Smooth muscle cell (in vitro differentiated cells): ENCODE measurements around the gene CNOT3. TPM values are rescaled to one million over a fixed set of nuclear protein-coding genes. Genes with fewer than 3 reads are reported as not detected.
A peak's percentile ranks its signal among the peaks of the same experiment; 100 is the strongest.

Experiments used
- DNase-seq: peaks from one replicate; lab custom pipeline; 2025; ENCODE audit not compliant: unreplicated experiment; lab: John Stamatoyannopoulos, UW
- H2AFZ ChIP-seq: fragments of 200-600 bp; sonication (generic); 2 replicates; pipeline ENCODE4 v1.6.0; 2016; ENCODE audit warnings: antibody characterized with exemption, low read depth, mild to moderate bottlenecking
- H3F3A ChIP-seq: fragments of 200-600 bp; sonication (generic); 2 replicates; pipeline ENCODE4 v1.6.0; 2017; ENCODE audit warnings: antibody characterized with exemption, low read depth
- H3K27ac ChIP-seq: fragments of 200-600 bp; sonication (generic); 2 replicates; pipeline ENCODE4 v1.5.1; 2016; ENCODE audit warnings: low read depth, mild to moderate bottlenecking
- H3K27me3 ChIP-seq: fragments of 200-600 bp; sonication (generic); 2 replicates; pipeline ENCODE4 v1.6.1; 2016; ENCODE audit warnings: low read depth, mild to moderate bottlenecking
- H3K36me3 ChIP-seq: fragments of 200-600 bp; sonication (generic); 2 replicates; pipeline ENCODE4 v1.5.1; 2016; ENCODE audit warnings: low read depth
- H3K4me1 ChIP-seq: fragments of 200-600 bp; sonication (generic); 2 replicates; pipeline ENCODE4 v1.5.1; 2016; ENCODE audit warnings: low read depth
- H3K4me2 ChIP-seq: fragments of 200-600 bp; sonication (generic); 2 replicates; pipeline ENCODE4 v1.6.0; 2016; ENCODE audit warnings: mild to moderate bottlenecking
- H3K4me3 ChIP-seq: fragments of 200-600 bp; sonication (generic); 2 replicates; pipeline ENCODE4 v1.5.1; 2016; ENCODE audit warnings: mild to moderate bottlenecking
- H3K79me2 ChIP-seq: fragments of 200-600 bp; sonication (generic); 2 replicates; pipeline ENCODE4 v1.6.0; 2016; ENCODE audit warnings: low read depth, mild to moderate bottlenecking
- H3K9ac ChIP-seq: fragments of 200-600 bp; sonication (generic); 2 replicates; pipeline ENCODE4 v1.6.0; 2016; ENCODE audit warnings: low read depth
- H3K9me3 ChIP-seq: fragments of 200-600 bp; sonication (generic); replicated peaks from 2 replicates; pipeline ENCODE4 v1.5.1; 2016; ENCODE audit warnings: low read depth
- H4K20me1 ChIP-seq: fragments of 200-600 bp; sonication (generic); 2 replicates; pipeline ENCODE4 v1.6.0; 2016; ENCODE audit warnings: low read depth
- WGBS: methylation state at CpG from one replicate; pipeline ENCODE4 v1.1.7; 2016; ENCODE audit warnings: low lambda C conversion rate; 5-methylcytosine and 5-hydroxymethylcytosine counted together
- polyA plus RNA-seq: library from polyadenylated mRNA; unstranded; fragments of >200 nt; fragmentation: Nextera tagmentation; extraction: Ambion mirVana; gene quantifications from 2 replicates; pipeline ENCODE4 v1.2.1, GENCODE V29; 2016
- total RNA-seq: library from RNA; depleted of rRNA; stranded (reverse); fragments of >200 nt; gene quantifications from 2 replicates; pipeline ENCODE4 v1.2.3, GENCODE V29; 2014
- TF ChIP-seq, protein P1 (sequence below): fragments of 200-600 bp; sonication (generic); IDR thresholded peaks from 2 replicates; pipeline ENCODE4 v1.5.1; 2017; ENCODE audit warnings: borderline replicate concordance, mild to moderate bottlenecking, antibody characterized with exemption; ENCODE audit not compliant: insufficient read depth, poor library complexity, severe bottlenecking

Gene CNOT3
- total and polyA plus RNA-seq, 2 experiments from 2014 or later: 12.4 to 31.4 TPM

DNA sequence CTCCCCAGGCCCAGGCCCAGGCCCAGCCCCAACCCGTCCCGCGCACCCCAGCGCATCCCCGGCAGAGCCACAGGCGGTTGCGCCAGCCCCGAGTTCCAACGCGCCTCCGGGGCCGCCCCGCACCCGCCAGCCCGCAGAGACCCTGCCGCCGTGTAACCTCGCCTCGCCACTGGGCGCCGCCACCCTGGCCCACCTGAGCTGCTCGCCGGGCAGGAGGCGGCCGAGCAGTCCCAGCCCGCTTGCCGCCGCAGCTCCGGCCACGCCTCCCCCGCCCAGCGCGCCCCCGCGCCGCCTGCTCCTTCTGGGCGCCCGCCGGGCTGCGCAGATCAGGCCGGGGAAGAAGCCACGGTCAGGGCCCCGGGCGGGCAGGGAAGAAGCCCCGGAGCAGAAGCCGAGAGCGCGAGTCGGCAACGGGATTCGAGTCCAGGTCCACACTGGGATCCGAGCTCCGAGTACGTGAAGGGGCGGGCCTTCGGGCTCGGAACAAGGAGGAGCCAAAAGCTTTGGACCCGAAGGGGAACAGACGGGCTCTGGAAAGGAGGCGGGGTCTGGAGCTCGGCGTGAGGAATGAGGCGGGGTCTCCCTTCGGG is 51.7 kb downstream of the CNOT3 start, which contains the start of gene MBOAT7:
TSS of gene MBOAT7 (minus strand) at position 436 of the 590 bp plus-strand sequence. CDS start 1,072 bp downstream, outside the sequence.
- H3K27ac ChIP-seq: peak within 1 kb of the TSS; percentile 98
- no peaks in the 10 kb centered on the region for H3K36me3 ChIP-seq
- H3K4me2 ChIP-seq: peak within 1 kb of the TSS; percentile 85
- H3K4me1 ChIP-seq: peaks cover 6% of the 10 kb centered on the region
- peaks cover 11% of the 10 kb centered on the region for H3F3A ChIP-seq
- H3K9me3 ChIP-seq: no peaks in the 10 kb centered on the region
- TF ChIP-seq, protein P1, sequence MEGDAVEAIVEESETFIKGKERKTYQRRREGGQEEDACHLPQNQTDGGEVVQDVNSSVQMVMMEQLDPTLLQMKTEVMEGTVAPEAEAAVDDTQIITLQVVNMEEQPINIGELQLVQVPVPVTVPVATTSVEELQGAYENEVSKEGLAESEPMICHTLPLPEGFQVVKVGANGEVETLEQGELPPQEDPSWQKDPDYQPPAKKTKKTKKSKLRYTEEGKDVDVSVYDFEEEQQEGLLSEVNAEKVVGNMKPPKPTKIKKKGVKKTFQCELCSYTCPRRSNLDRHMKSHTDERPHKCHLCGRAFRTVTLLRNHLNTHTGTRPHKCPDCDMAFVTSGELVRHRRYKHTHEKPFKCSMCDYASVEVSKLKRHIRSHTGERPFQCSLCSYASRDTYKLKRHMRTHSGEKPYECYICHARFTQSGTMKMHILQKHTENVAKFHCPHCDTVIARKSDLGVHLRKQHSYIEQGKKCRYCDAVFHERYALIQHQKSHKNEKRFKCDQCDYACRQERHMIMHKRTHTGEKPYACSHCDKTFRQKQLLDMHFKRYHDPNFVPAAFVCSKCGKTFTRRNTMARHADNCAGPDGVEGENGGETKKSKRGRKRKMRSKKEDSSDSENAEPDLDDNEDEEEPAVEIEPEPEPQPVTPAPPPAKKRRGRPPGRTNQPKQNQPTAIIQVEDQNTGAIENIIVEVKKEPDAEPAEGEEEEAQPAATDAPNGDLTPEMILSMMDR: no peak
- no peaks in the 10 kb centered on the region for H3K27me3 ChIP-seq
- peaks cover 16% of the 10 kb centered on the region for H4K20me1 ChIP-seq
- H3K9ac ChIP-seq: peak within 1 kb of the TSS; percentile 96
- WGBS: under 1% methylated on average over 53 of the region's 64 CpGs
- peak within 1 kb of the TSS; percentile 90 for H2AFZ ChIP-seq
- H3K4me3 ChIP-seq: peak within 1 kb of the TSS; percentile 90
- H3K79me2 ChIP-seq: peaks cover 37% of the 10 kb centered on the region
- no peak for DNase-seq

DNA sequence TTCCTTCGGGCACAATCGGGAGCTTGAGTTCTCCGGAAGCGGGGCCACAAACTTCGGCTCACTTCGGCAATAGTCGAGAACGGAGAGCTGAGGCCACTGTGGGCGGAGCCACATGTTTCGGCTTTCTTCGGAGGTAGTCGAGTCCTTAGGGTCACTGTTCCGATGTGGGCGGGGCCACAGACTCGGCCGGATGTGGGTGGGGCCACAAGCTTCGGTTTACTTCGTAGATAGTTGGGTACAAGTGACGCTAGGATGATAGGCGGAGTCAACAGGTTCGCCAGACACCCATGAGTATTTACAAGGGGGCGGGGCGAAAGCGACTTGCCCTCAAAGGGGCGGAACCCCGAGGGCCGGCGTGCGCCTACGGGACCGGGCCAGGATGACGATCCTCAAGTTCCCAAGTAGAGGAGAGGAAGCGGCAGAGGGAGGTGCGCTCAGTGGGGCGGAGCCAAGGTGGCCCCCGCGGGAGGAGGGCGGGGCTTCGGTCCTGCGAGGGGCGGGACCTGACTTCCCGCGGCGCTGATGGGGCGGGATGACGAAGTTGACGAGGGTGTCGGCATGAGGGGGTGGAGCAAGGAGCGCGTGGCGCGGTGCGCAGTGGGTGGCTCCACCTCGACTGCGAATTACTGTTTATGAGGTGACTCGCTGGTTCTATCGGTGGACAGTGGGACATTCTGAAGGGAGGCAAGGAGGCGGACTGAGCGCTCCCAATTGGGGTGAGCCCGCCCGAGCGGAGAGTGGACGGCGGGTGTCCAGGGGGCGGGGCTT is 52.4 kb downstream of the CNOT3 start:
- Histone ChIP-seq H3K27me3 (no peaks in the 10 kb centered on the region), H2AFZ (peak overlapping the region; percentile 67), H3F3A (peaks cover 11% of the 10 kb centered on the region), H3K4me1 (peaks cover 6% of the 10 kb centered on the region), H3K9me3 (no peaks in the 10 kb centered on the region), H3K27ac (peak overlapping the region; percentile 98), H3K9ac (peak overlapping the region; percentile 96), H3K79me2 (peaks cover 37% of the 10 kb centered on the region), H4K20me1 (peaks cover 16% of the 10 kb centered on the region), H3K4me3 (peak overlapping the region; percentile 90), H3K4me2 (peak overlapping the region; percentile 84), H3K36me3 (no peaks in the 10 kb centered on the region)
- peak; percentile 100 for DNase-seq
- 1% methylated on average over 50 of the region's 65 CpGs for WGBS
- TF ChIP-seq, protein P1: no peak

DNA sequence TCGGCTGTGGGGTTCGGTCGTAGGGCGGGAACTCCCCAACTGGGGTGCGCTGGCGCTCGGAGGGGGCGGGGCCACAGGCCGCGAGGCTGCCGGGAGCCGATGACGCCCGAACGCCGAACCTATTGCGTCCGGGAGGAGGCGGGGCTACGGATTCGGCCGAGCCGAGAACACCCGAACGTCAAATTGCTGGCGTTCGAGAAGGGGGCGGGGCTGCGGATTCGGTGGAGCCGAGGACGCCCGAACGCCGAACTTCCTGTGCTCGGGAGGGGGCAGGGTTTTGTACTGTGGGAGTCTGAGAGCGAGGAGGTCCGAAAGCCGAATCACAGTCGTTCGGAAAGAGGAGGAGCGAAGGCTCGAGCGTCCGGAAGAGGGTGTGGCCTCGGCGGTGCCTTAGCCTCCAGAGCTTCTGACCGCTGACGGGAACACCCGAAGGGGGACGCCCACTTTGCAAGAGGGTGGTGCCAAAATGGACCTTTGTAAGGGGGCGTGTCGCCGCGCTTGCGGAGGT is 53.0 kb downstream of the CNOT3 start:
- TF ChIP-seq, protein P1: no peak
- H3K9me3 ChIP-seq: no peaks in the 10 kb centered on the region
- peak; percentile 100 for DNase-seq
- H4K20me1 ChIP-seq: peaks cover 16% of the 10 kb centered on the region
- H3K4me3 ChIP-seq: peak overlapping the region; percentile 78
- no peaks in the 10 kb centered on the region for H3K27me3 ChIP-seq
- no peaks in the 10 kb centered on the region for H3K36me3 ChIP-seq
- peak overlapping the region; percentile 98 for H3K27ac ChIP-seq
- H3K4me1 ChIP-seq: peaks cover 6% of the 10 kb centered on the region
- peak overlapping the region; percentile 77 for H2AFZ ChIP-seq
- H3K9ac ChIP-seq: peak overlapping the region; percentile 96
- H3F3A ChIP-seq: peaks cover 11% of the 10 kb centered on the region
- H3K4me2 ChIP-seq: peak overlapping the region; percentile 84
- H3K79me2 ChIP-seq: peaks cover 37% of the 10 kb centered on the region
- WGBS: under 1% methylated on average over 52 of the region's 56 CpGs
